HG03064 (cell line): ENCODE measurements around the gene NRP2.

Experiments
- ATAC-seq: cut with Tn5 transposase; IDR thresholded peaks from one replicate; pipeline ENCODE4 v1.9.1; 2021; ENCODE audit warnings: low read depth; ENCODE audit not compliant: unreplicated experiment

NRP2 gene

GRCh38 chr2:205728366-205728765, 46.1 kb downstream of the NRP2 start:
- ATAC-seq: no peak

- ATAC-seq: no peak
These were observed 47.9 kb downstream of the NRP2 start for GRCh38 chr2:205730191-205730590.

GRCh38 chr2:205730701-205731582, 48.6 kb downstream of the NRP2 start:
- ATAC-seq: no peak

GRCh38 chr2:205731583-205731981, 49.3 kb downstream of the NRP2 start:
- no peak for ATAC-seq

DNA sequence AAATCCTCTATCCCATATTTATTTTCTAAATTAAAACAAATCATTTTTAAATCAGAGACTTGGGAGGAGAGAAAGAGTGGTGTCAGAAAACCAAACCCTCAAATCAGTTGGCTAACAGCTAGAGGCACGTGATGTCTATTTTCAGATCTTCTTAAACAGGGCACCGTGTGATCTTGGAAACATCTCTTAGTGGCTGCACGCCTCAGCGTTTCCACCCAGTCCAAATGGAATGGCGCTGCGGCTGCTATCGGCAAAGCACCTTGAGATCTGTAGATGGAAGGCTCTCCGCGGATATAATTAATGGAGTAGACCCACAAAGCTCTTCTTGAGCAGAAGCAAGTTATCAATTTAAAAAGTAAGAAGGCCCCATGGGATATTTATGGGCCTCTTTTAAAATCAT, 50.0 kb downstream of the NRP2 start:
- ATAC-seq: no peak

DNA sequence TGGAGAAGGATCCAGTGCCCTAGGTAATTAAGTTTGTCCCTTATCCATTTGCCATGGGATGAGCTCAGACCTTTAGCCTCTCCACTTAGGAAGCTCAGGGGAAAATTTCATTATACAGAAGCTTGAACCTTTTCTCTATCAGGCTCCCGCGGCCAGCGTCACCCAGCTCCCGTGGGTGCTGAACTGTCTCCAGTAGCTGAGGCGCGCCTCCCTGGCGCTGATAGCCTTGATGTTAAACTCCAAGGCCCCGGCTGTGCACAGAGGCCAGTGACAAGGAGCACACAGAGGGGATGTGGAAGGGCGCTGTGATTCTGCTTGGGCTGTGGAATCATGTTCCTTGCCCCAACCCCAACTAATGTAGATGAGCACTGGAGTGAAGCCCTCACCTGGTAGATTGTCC, 50.8 kb downstream of the NRP2 start:
- ATAC-seq: no peak

- ATAC-seq: no peak
These were observed 51.3 kb downstream of the NRP2 start for GRCh38 chr2:205733648-205734047.

- no peak for ATAC-seq
These were observed 52.2 kb downstream of the NRP2 start for GRCh38 chr2:205734436-205735037.

GRCh38 chr2:205738117-205738968, 56.0 kb downstream of the NRP2 start:
- no peak for ATAC-seq

GRCh38 chr2:205739620-205740019, 57.3 kb downstream of the NRP2 start:
- no peak for ATAC-seq

GRCh38 chr2:205740381-205740780, 58.1 kb downstream of the NRP2 start:
- ATAC-seq: no peak

- ATAC-seq: no peak
These were observed 59.1 kb downstream of the NRP2 start for GRCh38 chr2:205741256-205741978.

DNA sequence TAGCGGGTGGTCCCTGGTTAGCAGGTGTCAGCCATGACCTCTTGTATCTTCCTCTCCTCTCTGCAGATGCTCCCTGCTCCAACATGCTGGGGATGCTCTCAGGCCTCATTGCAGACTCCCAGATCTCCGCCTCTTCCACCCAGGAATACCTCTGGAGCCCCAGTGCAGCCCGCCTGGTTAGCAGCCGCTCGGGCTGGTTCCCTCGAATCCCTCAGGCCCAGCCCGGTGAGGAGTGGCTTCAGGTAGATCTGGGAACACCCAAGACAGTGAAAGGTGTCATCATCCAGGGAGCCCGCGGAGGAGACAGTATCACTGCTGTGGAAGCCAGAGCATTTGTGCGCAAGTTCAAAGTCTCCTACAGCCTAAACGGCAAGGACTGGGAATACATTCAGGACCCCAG, 60.8 kb downstream of the NRP2 start:
- ATAC-seq: no peak

GRCh38 chr2:205744074-205744591, 61.8 kb downstream of the NRP2 start:
- ATAC-seq: no peak

GRCh38 chr2:205745661-205746419, 63.5 kb downstream of the NRP2 start:
- ATAC-seq: no peak

DNA sequence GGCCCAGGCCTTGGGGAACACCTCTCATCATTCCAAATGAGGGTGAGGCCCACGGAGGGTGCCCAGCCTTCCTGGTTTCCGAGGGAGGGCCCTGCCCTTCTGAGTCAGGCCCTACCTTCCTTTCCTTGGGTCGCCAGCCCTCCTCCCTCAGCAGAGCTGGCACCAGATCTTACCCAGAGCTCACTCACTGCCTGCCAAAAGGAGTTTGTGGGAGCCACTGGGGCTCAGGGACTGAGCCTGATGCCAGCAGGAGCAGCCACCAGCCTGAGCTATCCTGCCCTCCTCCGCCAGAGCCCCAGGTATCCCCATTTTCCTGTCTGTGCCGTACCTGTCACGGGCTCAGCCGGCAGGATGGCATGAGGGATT, 64.1 kb downstream of the NRP2 start:
- no peak for ATAC-seq

DNA sequence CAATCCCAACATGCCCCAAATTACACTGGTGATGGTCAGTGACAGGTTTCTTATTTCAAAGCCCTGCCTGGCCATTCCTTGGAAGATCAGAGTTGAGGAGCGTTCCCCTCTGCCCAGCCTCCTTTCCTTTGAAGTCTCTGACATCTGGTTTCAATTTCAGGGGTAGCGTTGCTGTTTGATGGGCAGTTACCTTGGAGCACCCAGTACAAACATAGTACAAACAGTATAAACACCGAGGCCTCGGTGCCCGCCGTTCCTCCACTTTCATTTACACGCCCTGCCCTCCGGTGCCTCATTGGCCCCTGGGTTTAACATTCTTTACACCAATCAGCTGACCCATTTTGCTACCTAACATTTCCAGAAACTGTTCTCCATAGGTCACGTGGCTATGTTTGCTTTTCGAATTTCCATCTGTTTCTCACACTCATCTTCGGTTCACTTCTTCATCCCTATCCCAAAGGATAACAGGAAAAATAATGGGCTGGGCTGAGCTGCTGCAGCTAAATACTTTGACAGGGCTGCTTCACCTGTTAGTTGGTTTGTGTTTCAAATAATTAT, 65.6 kb downstream of the NRP2 start:
- no peak for ATAC-seq

- ATAC-seq: no peak
These were observed 66.3 kb downstream of the NRP2 start for GRCh38 chr2:205748639-205749038.

DNA sequence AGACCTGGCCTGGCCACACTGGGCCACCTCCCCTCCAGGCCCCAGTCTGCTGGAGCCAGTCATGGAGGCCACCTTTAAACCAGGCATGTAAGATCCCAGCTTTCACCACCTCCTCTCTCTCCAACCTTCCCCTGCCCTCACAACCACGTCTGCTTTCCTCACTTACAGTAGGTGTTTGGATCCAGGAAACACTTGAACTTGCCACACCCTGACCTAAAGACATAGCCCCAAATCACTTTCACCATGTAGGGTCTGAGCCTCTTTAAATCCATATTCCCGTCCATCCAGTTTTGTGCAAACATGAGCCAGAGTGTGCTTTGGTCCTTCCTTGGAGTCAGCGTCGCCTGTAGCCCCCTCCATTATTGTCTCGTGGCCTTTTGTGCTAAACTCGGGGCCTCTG, 66.8 kb downstream of the NRP2 start:
- no peak for ATAC-seq
